PC-9 (cell line): ENCODE measurements around the gene PDPK1. TPM values are rescaled to one million over a fixed set of nuclear protein-coding genes. Genes with fewer than 3 reads are reported as not detected.
"Not testable (repeated sequence)": the region's sequence is repeated elsewhere in the genome, so short reads cannot be mapped to it uniquely, and the experiment has no call there.

Source experiments
- BruUV-seq: library from RNA; stranded (reverse); fragments of 400-500 nt; replicated peaks from 2 replicates; lab custom pipeline; 2021; lab: Mats Ljungman, UMichigan
- CTCF ChIA-PET: fragments of 300-600 bp; sonication (Branson Sonifier 250); formaldehyde crosslinking; loops from one replicate; lab custom pipeline; 2022; ENCODE audit warnings: antibody characterized with exemption; lab: Charles Lee
- POLR2A ChIA-PET: fragments of 300-600 bp; sonication (Branson Sonifier 250); formaldehyde crosslinking; loops from one replicate; lab custom pipeline; 2022; ENCODE audit warnings: antibody characterized with exemption; ENCODE audit not compliant: unreplicated experiment; lab: Charles Lee
- DNase-seq, 2 experiments: peaks; one replicate each; pipeline versions ENCODE4 v3.0.0 to v3.0.0-alpha.2; 2015 to 2022; ENCODE audit warnings: mixed read lengths in 1 of 2
- H2AFZ ChIP-seq: fragments of 200-600 bp; sonication (generic); 2 replicates; pipeline ENCODE4 v1.8.1; 2017; ENCODE audit warnings: antibody characterized with exemption
- H3F3A ChIP-seq: fragments of 200-600 bp; sonication (generic); 2 replicates; pipeline ENCODE4 v1.8.1; 2017; ENCODE audit warnings: antibody characterized with exemption, mild to moderate bottlenecking, low read depth; ENCODE audit not compliant: insufficient read depth
- H3K27ac ChIP-seq: fragments of 200-600 bp; sonication (generic); 2 replicates; pipeline ENCODE4 v1.6.1; 2016; ENCODE audit warnings: mixed run types
- H3K27me3 ChIP-seq: fragments of 200-600 bp; sonication (generic); 2 replicates; pipeline ENCODE4 v1.6.1; 2016; ENCODE audit warnings: low read depth, mixed run types; ENCODE audit not compliant: insufficient read depth
- H3K36me3 ChIP-seq: fragments of 200-600 bp; sonication (generic); 2 replicates; pipeline ENCODE4 v1.6.1; 2016; ENCODE audit warnings: low read depth, mixed run types
- H3K4me1 ChIP-seq: fragments of 200-600 bp; sonication (generic); replicated peaks from 2 replicates; pipeline ENCODE4 v1.6.1; 2016; ENCODE audit warnings: mixed run types; ENCODE audit not compliant: insufficient read depth
- H3K4me2 ChIP-seq: fragments of 200-600 bp; sonication (generic); 2 replicates; pipeline ENCODE4 v1.6.1; 2017; ENCODE audit warnings: mixed run types
- H3K4me3 ChIP-seq: fragments of 200-600 bp; sonication (generic); 2 replicates; pipeline ENCODE4 v1.6.1; 2016; ENCODE audit warnings: mixed run types
- H3K79me2 ChIP-seq: fragments of 200-600 bp; sonication (generic); 2 replicates; pipeline ENCODE4 v1.6.1; 2017; ENCODE audit warnings: low read depth, mixed run types
- H3K9me2 ChIP-seq: fragments of 200-600 bp; sonication (generic); 2 replicates; pipeline ENCODE4 v1.8.1; 2017; ENCODE audit warnings: mild to moderate bottlenecking; ENCODE audit not compliant: insufficient read depth
- H3K9me3 ChIP-seq: fragments of 200-600 bp; sonication (generic); 2 replicates; pipeline ENCODE4 v1.8.1; 2016; ENCODE audit warnings: low read depth; ENCODE audit not compliant: insufficient read depth
- H4K20me1 ChIP-seq: fragments of 200-600 bp; sonication (generic); 2 replicates; pipeline ENCODE4 v1.8.1; 2017; ENCODE audit not compliant: insufficient read depth
- intact Hi-C: fragments of 100-400 bp; cut with micrococcal nuclease; formaldehyde crosslinking; loops from one replicate; pipeline ENCODE4 v1.10.0; 2022; ENCODE audit not compliant: unreplicated experiment
- microRNA-seq: library from miRNA; unstranded; fragments of <30 nt; microRNA quantifications from one replicate; pipeline ENCODE4 v1.2.0, GENCODE V29; 2021; ENCODE audit warnings: borderline number of aligned reads, borderline replicate concordance
- total RNA-seq: library from RNA; stranded (reverse); gene quantifications from 2 replicates; pipeline ENCODE4 v1.2.3, GENCODE V29; 2021

Gene PDPK1
- total RNA-seq, 1 experiment from 2014 or later: 46.8 TPM

DNA sequence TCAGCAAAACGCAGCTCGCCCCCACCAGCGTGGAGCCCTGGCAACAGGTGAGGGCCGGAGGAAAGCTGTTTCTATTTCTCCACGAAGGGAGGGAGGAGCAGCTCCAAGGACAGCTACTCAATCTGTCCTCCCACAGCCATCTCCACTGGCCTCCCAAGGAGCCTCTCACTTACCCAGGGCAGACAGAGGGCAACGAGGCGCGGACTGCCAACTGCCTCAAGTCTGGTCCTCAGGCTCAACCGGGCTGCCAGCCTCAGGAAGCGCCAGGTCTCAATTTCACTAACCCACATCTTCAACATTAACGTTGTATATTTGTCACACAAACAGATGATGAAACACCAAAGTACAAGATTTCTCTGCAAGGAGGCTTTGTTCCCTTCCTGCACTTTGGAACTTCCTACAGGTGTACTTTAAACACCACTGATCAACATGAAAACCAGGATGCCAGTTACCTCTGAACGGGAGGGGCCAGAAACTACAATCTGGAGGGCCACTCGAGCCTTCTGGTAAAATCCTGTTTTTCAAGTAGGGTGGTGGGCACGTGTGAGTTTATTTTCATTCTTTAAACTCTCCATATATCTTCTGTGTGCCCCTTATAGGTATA lies 113.5 kb downstream of the PDPK1 start:
- H3K27me3 ChIP-seq, H3F3A ChIP-seq, intact Hi-C loops, H3K9me2 ChIP-seq, H3K9me3 ChIP-seq, BruUV-seq, DNase-seq, CTCF ChIA-PET, H3K79me2 ChIP-seq, H3K4me3 ChIP-seq, H3K4me1 ChIP-seq, POLR2A ChIA-PET, H4K20me1 ChIP-seq, H3K36me3 ChIP-seq, H3K27ac ChIP-seq, H2AFZ ChIP-seq, H3K4me2 ChIP-seq: not testable (repeated sequence)

Small RNA genes lying within 50 kb of the gene (microRNA-seq; reads per million reads assigned to microRNA genes)
- gene MIR3178: not detected

Other genes starting within 250 kb of the PDPK1 start
- gene ABCA3, start 197.3 kb upstream of the PDPK1 start, total RNA-seq: 6.2 and 8.0 TPM in 2 replicates
- gene CCNF, start 108.6 kb upstream of the PDPK1 start, total RNA-seq: 53.4 and 69.0 TPM in 2 replicates
- 26.3 and 28.0 TPM in 2 replicates for gene TEDC2, start 77.9 kb upstream of the PDPK1 start, total RNA-seq
- gene NTN3, start 66.7 kb upstream of the PDPK1 start, total RNA-seq: 0.87 and 0.90 TPM in 2 replicates
- 30.0 and 34.2 TPM in 2 replicates for gene TBC1D24, start 62.9 kb upstream of the PDPK1 start, total RNA-seq
- gene ATP6V0C, start 24.1 kb upstream of the PDPK1 start, total RNA-seq: 205 and 249 TPM in 2 replicates
- 47.9 and 61.5 TPM in 2 replicates for gene AMDHD2, start 17.6 kb upstream of the PDPK1 start, total RNA-seq
- 0.43 and 0.94 TPM in 2 replicates for gene CEMP1, start 6.6 kb upstream of the PDPK1 start, total RNA-seq
- gene KCTD5, start 144.5 kb downstream of the PDPK1 start, total RNA-seq: 60.4 and 66.5 TPM in 2 replicates
- gene PRSS27, start 182.2 kb downstream of the PDPK1 start, total RNA-seq: 14.8 and 21.2 TPM in 2 replicates
- 679 and 746 TPM in 2 replicates for gene SRRM2, start 214.6 kb downstream of the PDPK1 start, total RNA-seq
- gene ELOB, start 239.3 kb downstream of the PDPK1 start, total RNA-seq: 259 and 401 TPM in 2 replicates
- gene PRSS33, start 249.5 kb downstream of the PDPK1 start, total RNA-seq: 0.23 and 0.33 TPM in 2 replicates